HG02885 (cell line): Measurements from ENCODE around the gene IL1RAP.
A peak's percentile ranks its signal among the peaks of the same experiment; 100 is the strongest.

ENCODE experiments used
- ATAC-seq: cut with Tn5 transposase; IDR thresholded peaks from one replicate; pipeline ENCODE4 v1.9.1; 2021; ENCODE audit warnings: mild to moderate bottlenecking; ENCODE audit not compliant: unreplicated experiment, poor library complexity

IL1RAP gene

GRCh38 chr3:190605385-190605784 is 91.5 kb downstream of the IL1RAP start:
- ATAC-seq: no peak

- ATAC-seq: no peak
Measured at GRCh38 chr3:190606596-190606995, 92.7 kb downstream of the IL1RAP start.

- ATAC-seq: no peak
Measured at GRCh38 chr3:190607021-190607420, 93.1 kb downstream of the IL1RAP start.

GRCh38 chr3:190608850-190609589 is 95.1 kb downstream of the IL1RAP start:
- ATAC-seq: no peak

- no peak for ATAC-seq
Measured at GRCh38 chr3:190614226-190615059, 100.6 kb downstream of the IL1RAP start.

GRCh38 chr3:190615060-190615384 is 101.1 kb downstream of the IL1RAP start:
- ATAC-seq: no peak

GRCh38 chr3:190615607-190616006 is 101.7 kb downstream of the IL1RAP start:
- no peak for ATAC-seq

- no peak for ATAC-seq
Measured at GRCh38 chr3:190616637-190617036, 102.8 kb downstream of the IL1RAP start.

- peak; percentile 79 for ATAC-seq
Measured at GRCh38 chr3:190617185-190617584, 103.3 kb downstream of the IL1RAP start.

- peak; percentile 58 for ATAC-seq
Measured at GRCh38 chr3:190618330-190619030, 104.6 kb downstream of the IL1RAP start.

- no peak for ATAC-seq
Measured at GRCh38 chr3:190619353-190619752, 105.5 kb downstream of the IL1RAP start.

GRCh38 chr3:190619761-190620160 is 105.9 kb downstream of the IL1RAP start:
- no peak for ATAC-seq

- no peak for ATAC-seq
Measured at GRCh38 chr3:190620886-190621608, 107.2 kb downstream of the IL1RAP start.

GRCh38 chr3:190621927-190622326 is 108.0 kb downstream of the IL1RAP start:
- ATAC-seq: no peak

- ATAC-seq: no peak
Measured at GRCh38 chr3:190624282-190624681, 110.4 kb downstream of the IL1RAP start.

GRCh38 chr3:190626951-190627620 is 113.2 kb downstream of the IL1RAP start:
- ATAC-seq: no peak

GRCh38 chr3:190629088-190629487 is 115.2 kb downstream of the IL1RAP start:
- no peak for ATAC-seq

GRCh38 chr3:190631295-190631694 is 117.4 kb downstream of the IL1RAP start:
- ATAC-seq: no peak

- ATAC-seq: no peak
Measured at GRCh38 chr3:190641564-190641963, 127.7 kb downstream of the IL1RAP start.

- ATAC-seq: no peak
Measured at GRCh38 chr3:190642016-190642415, 128.1 kb downstream of the IL1RAP start.
